ENCODE measurements around the gene NFKBIE. TPM values are rescaled to one million over a fixed set of nuclear protein-coding genes. Genes with fewer than 3 reads are reported as not detected.

The NFKBIE gene
- total and polyA plus RNA-seq, 2 of the 13 experiments (the other 11 are each of a cell fraction or from before 2014, with no cell fraction given) = 6.7 to 14.5 TPM

DNA sequence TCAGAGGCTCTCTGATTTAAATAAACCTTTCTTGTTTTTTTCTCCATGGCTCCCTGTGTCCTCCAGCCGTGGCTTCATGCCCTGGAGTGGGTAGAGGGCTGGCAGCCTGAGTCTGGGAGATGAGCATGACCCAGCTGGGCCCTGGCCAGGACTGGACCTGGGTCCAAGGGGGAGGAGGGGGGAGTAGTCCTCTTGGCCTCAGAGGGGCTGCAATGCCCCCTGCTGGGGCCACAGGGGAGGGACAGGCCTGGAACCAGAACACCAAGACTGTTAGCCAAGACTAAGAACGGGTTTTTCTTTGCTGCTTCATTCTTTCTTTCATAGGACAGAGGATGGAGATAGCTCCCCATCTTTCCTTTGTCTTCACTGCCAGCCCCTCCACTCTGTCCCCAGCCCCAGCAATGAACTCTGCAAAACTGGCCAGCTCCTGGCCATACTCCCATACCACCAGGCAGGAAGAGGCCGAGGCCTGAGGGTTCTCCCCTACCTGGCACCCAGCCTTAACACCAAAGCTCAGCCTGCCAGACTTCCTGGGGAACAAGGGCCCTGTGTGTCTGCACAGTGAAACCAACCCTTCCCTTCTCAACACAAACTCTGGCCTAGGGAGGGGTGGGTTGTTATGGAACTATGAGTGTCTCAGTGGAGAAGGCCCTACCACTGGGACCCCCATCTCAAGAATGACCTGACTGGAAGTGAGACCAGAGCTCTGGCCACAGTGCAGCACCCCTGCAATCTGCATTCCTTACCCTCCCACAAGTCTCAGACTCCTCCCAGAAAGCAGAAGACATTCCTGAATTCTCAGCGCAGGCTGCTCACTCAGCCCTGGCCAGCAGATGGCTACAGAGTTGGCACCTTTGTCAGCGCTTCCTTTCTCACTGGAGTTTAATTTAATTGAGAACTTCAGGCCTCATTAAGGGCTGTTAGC is 31.0 kb downstream of the NFKBIE start (continued):
- TF ChIP-seq, protein P1, sequence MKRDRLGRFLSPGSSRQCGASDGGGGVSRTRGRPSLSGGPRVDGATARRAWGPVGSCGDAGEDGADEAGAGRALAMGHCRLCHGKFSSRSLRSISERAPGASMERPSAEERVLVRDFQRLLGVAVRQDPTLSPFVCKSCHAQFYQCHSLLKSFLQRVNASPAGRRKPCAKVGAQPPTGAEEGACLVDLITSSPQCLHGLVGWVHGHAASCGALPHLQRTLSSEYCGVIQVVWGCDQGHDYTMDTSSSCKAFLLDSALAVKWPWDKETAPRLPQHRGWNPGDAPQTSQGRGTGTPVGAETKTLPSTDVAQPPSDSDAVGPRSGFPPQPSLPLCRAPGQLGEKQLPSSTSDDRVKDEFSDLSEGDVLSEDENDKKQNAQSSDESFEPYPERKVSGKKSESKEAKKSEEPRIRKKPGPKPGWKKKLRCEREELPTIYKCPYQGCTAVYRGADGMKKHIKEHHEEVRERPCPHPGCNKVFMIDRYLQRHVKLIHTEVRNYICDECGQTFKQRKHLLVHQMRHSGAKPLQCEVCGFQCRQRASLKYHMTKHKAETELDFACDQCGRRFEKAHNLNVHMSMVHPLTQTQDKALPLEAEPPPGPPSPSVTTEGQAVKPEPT (CRISPR knock-in tag; IDR thresholded peaks at IDR 0.05; ENCODE audit: low read depth) = no peak
- TF ChIP-seq ZNF883 (CRISPR knock-in tag; IDR thresholded peaks at IDR 0.05; ENCODE audit: not compliant biosample characterization) (no peak), ZNF549 (CRISPR knock-in tag; IDR thresholded peaks at IDR 0.05) (no peak), MIER2 (CRISPR knock-in tag; IDR thresholded peaks at IDR 0.05) (0 out of 2 replicates have a peak, but pooled peaks have one; percentile 24), SP140L (CRISPR knock-in tag; IDR thresholded peaks at IDR 0.05; ENCODE audit: borderline replicate concordance) (no peak), ZNF83 (CRISPR knock-in tag; IDR thresholded peaks at IDR 0.05; ENCODE audit: borderline replicate concordance) (no peak), REXO4 (CRISPR knock-in tag; IDR thresholded peaks at IDR 0.05; ENCODE audit: borderline replicate concordance) (no peak), HMGXB4 (CRISPR knock-in tag; IDR thresholded peaks at IDR 0.05; ENCODE audit: borderline replicate concordance in 1 of 2, low read depth in 1 of 2) (peak; percentile 68 to 93; a peak in 2 of 4 replicates), PRDM4 (CRISPR knock-in tag; IDR thresholded peaks at IDR 0.05; ENCODE audit: borderline replicate concordance) (no peak), ZNF513 (CRISPR knock-in tag; conservative IDR thresholded peaks at IDR 0.05) (no peak), ZNF468 (CRISPR knock-in tag; IDR thresholded peaks at IDR 0.05) (no peak; the same call in 1 of the 2 replicates), MED1 (CRISPR knock-in tag; IDR thresholded peaks at IDR 0.05) (peak; percentile 65), MEF2D (CRISPR knock-in tag; IDR thresholded peaks at IDR 0.05) (0 out of 2 replicates have a peak, but pooled peaks have one; percentile 31)
- TF ChIP-seq, protein P2, sequence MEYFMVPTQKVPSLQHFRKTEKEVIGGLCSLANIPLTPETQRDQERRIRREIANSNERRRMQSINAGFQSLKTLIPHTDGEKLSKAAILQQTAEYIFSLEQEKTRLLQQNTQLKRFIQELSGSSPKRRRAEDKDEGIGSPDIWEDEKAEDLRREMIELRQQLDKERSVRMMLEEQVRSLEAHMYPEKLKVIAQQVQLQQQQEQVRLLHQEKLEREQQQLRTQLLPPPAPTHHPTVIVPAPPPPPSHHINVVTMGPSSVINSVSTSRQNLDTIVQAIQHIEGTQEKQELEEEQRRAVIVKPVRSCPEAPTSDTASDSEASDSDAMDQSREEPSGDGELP (IDR thresholded peaks at IDR 0.05; ENCODE audit: borderline replicate concordance, low read depth) = peak; percentile 89

Data from HepG2 (cell line).